Rectal smooth muscle tissue (tissue), 1 donor: ENCODE measurements around the gene PNPLA7.
A peak's percentile ranks its signal among the peaks of the same experiment; 100 is the strongest.
"Not testable (repeated sequence)": the region's sequence is repeated elsewhere in the genome, so short reads cannot be mapped to it uniquely, and the experiment has no call there.

Experiments
- H3K27ac ChIP-seq: one replicate; pipeline ENCODE4 v1.7.0; 2013; ENCODE audit warnings: low read depth, low read length, inconsistent platforms
- H3K27me3 ChIP-seq: one replicate; pipeline ENCODE4 v1.7.0; 2013; ENCODE audit warnings: low read length; ENCODE audit not compliant: control insufficient read depth, insufficient read depth
- H3K36me3 ChIP-seq: one replicate; pipeline ENCODE4 v1.7.0; 2013; ENCODE audit warnings: low read length; ENCODE audit not compliant: control insufficient read depth, insufficient read depth
- H3K4me1 ChIP-seq: one replicate; pipeline ENCODE4 v1.7.0; 2013; ENCODE audit warnings: low read length; ENCODE audit not compliant: control insufficient read depth, insufficient read depth
- H3K4me3 ChIP-seq: one replicate; pipeline ENCODE4 v1.7.0; 2013; ENCODE audit warnings: low read length
- H3K9ac ChIP-seq: one replicate; pipeline ENCODE4 v1.7.0; 2013; ENCODE audit warnings: low read length

Gene PNPLA7

DNA sequence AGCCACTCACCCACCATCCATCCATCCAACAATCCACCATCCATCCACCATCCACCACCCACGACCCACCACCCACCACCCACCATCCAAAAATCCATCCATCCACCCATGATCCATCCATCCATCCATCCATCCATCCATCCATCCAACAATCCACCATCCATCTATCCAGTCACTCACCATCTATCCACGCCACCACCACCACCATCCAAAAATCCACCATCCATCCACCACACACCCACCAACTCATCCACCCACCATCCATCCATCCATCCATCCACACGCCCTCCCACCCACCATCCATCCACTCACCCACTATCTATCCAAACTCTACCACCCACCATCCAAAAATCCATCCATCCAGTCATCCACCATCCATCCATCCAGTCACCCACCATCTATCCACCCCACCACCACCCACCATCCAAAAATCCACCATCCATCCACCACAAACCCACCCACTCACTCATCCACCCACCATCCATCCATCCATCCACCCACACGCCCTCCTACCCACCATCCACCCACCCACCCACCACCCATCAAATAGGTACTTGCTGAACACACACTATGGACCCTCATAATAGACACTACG is 19.5 kb upstream of the PNPLA7 start:
- H3K36me3 ChIP-seq = peaks cover 6% of the 10 kb centered on the region
- H3K4me1 ChIP-seq = no peaks in the 10 kb centered on the region
- H3K9ac ChIP-seq = no peak overlapping the region
- no peak overlapping the region for H3K4me3 ChIP-seq
- no peak overlapping the region for H3K27ac ChIP-seq
- H3K27me3 ChIP-seq = no peaks in the 10 kb centered on the region

GRCh38 chr9:137568445-137568844 is 18.2 kb upstream of the PNPLA7 start:
- H3K27ac ChIP-seq, H3K4me1 ChIP-seq, H3K27me3 ChIP-seq, H3K4me3 ChIP-seq, H3K9ac ChIP-seq: not testable (repeated sequence)
- peaks cover 15% of the 10 kb centered on the region for H3K36me3 ChIP-seq

DNA sequence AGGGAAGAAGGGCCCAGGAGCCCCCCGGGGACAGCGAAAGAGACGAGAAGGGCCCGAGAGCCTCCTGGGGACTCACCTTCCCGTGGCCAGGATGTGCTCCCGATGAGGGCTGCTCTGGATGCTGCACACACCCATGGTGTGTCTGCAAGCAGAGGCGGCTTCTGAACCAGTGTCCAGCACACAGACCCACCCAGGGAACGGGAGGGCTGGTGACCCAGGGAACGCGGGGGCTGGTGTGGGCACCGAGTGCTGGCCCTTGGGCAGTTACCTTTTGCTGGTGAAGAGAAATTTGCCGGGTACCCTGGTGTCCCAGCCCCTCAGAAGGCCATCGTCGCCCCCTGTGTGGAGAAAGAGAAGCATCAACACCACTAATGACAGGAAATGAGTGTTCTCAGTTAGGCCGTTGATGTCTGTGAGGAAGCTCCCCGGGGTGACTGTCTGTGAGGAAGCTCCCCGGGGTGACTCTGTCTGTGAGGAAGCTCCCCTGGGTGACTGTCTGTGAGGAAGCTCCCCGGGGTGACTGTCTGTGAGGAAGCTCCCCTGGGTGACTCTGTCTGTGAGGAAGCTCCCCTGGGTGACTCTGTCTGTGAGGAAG is 14.7 kb upstream of the PNPLA7 start:
- Histone ChIP-seq H3K27me3 (no peaks in the 10 kb centered on the region), H3K27ac (no peak overlapping the region), H3K36me3 (peaks cover 14% of the 10 kb centered on the region), H3K9ac (no peak overlapping the region), H3K4me3 (no peak overlapping the region), H3K4me1 (no peaks in the 10 kb centered on the region)

- Histone ChIP-seq H3K4me1 (no peaks in the 10 kb centered on the region), H3K27me3 (no peaks in the 10 kb centered on the region), H3K36me3 (peaks cover 14% of the 10 kb centered on the region)
These were observed 13.9 kb upstream of the PNPLA7 start for GRCh38 chr9:137564134-137564533.

DNA sequence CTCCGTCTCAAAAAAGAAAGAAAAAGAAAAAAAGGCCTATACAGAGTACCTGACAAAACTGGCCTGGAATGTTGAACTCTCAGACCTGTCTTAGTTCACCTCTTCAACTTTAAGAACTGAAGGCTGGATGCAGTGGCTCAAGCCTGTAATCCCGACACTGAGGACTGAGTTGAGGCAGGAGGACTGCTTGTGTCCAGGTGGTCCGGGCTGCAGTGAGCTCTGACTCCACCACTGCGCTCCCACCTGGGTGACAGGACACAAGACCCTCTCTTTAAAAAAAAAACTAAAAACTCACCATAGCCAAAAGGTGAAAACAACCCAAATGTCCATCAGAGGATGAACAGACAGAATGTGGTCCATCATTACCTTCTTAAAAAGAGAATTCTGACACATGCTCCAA is 7.9 kb upstream of the PNPLA7 start:
- H3K9ac ChIP-seq = no peak overlapping the region
- peaks cover 10% of the 10 kb centered on the region for H3K4me1 ChIP-seq
- no peaks in the 10 kb centered on the region for H3K27me3 ChIP-seq
- H3K4me3 ChIP-seq = no peak overlapping the region
- peaks cover 2% of the 10 kb centered on the region for H3K36me3 ChIP-seq
- no peak overlapping the region for H3K27ac ChIP-seq

More at GRCh38 chr9:137564134-137564533, 13.9 kb upstream of the PNPLA7 start:
- Histone ChIP-seq H3K27ac (no peak overlapping the region), H3K9ac (no peak overlapping the region), H3K4me3 (no peak overlapping the region)

DNA sequence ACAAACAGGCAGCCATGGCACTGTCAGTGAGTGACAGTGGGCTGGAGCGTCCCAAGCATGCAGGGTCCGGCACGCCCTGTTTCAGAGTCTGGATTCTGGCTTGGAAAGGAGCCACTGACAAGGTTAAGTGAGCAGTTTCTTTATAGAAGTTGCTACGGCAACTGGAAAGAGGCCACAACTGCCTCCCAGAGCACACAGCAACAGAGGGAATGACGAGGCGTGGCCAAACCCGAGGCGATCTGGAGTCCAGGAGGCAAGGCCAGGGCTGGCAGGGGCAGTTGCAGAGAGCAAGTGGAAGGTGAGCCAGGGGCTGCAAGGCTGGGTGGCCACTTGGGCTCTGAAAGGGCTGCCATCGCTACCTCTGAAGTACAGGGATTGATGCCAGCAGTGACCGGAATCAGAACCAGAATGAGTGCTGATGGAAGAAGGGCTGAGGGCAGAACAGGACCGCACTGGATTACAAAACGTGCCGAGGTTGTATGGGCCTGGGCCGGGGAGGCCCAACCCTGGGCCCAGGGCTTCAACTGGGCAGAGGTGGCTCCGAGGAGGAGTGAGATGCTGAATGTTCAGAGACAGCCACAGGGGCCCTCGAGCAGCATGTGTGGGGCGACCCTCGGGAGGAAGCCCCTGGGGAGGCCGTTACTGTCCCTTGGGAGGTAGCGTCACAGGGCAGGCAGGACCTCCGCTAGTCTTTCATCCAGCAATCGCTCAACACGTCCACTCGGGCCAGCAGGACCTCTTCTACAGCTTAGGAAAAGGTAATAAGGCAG is 6.1 kb upstream of the PNPLA7 start:
- Histone ChIP-seq H3K9ac (no peak overlapping the region), H3K36me3 (no peaks in the 10 kb centered on the region), H3K4me3 (no peak overlapping the region), H3K4me1 (peaks cover 10% of the 10 kb centered on the region), H3K27me3 (no peaks in the 10 kb centered on the region), H3K27ac (peak overlapping the region; percentile 43)

GRCh38 chr9:137555179-137555578 is 5.0 kb upstream of the PNPLA7 start:
- peaks cover 10% of the 10 kb centered on the region for H3K4me1 ChIP-seq
- H3K4me3 ChIP-seq = no peak overlapping the region
- H3K27ac ChIP-seq = no peak overlapping the region
- H3K27me3 ChIP-seq = no peaks in the 10 kb centered on the region
- no peaks in the 10 kb centered on the region for H3K36me3 ChIP-seq
- H3K9ac ChIP-seq = no peak overlapping the region

DNA sequence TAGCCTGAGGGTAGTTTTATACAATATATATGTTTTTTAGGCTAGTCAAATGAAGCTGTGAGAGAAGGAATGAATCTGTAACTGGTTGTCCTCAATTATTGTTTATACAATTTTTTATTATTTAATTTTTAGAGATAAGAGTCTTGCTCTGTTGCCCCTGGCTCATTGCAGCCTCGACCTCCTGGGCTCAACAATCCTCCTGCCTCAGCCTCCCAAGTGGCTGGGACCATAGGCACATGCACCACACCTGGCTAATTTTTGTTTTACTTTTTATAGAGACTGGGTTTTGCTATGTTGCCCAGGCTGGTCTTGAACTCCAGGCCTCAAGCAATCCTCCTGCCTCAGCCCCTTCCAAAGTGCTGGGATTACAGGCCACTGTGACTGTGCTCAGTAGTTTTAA is 4.1 kb upstream of the PNPLA7 start:
- Histone ChIP-seq H3K27me3 (no peaks in the 10 kb centered on the region), H3K36me3 (no peaks in the 10 kb centered on the region), H3K27ac (no peak overlapping the region), H3K4me3 (no peak overlapping the region), H3K9ac (no peak overlapping the region), H3K4me1 (peaks cover 10% of the 10 kb centered on the region)

- not testable (repeated sequence) for H3K36me3 ChIP-seq, H3K4me1 ChIP-seq, H3K9ac ChIP-seq, H3K4me3 ChIP-seq, H3K27ac ChIP-seq, H3K27me3 ChIP-seq
These were observed 3.5 kb upstream of the PNPLA7 start for GRCh38 chr9:137553654-137554053.

GRCh38 chr9:137552022-137552768 is 2.0 kb upstream of the PNPLA7 start:
- Histone ChIP-seq H3K4me3 (peak overlapping the region; percentile 83), H3K27ac (peak overlapping the region; percentile 85), H3K9ac (peak overlapping the region; percentile 73), H3K27me3 (no peaks in the 10 kb centered on the region), H3K4me1 (peaks cover 10% of the 10 kb centered on the region), H3K36me3 (no peaks in the 10 kb centered on the region)

- no peaks in the 10 kb centered on the region for H3K27me3 ChIP-seq
- H3K27ac ChIP-seq = peak within 1 kb of the TSS; percentile 85
- H3K4me3 ChIP-seq = peak within 1 kb of the TSS; percentile 83
- peak within 1 kb of the TSS; percentile 73 for H3K9ac ChIP-seq
- H3K36me3 ChIP-seq = no peaks in the 10 kb centered on the region
- peaks cover 10% of the 10 kb centered on the region for H3K4me1 ChIP-seq
These were observed 1.2 kb upstream of the PNPLA7 start, which contains the start of gene MRPL41 for GRCh38 chr9:137551264-137552021. MRPL41 (plus strand) TSS chr9:137551879; CDS start chr9:137552082, 203 bp downstream.

DNA sequence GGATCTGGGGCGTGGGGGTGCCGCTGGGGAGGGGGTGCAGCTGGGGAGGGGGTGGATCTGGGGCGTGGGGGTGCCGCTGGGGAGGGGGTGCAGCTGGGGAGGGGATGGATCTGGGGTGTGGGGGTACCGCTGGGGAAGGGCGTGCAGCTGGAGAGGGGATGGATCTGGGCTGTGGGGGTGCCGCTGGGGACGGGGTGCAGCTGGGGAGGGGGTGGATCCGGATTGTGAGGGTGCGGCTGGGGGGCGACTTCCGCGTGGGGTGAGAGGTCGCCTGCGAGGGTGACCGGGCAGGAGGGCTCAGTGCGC is 709 bp upstream of the PNPLA7 start:
- Histone ChIP-seq H3K4me3 (peak overlapping the region; percentile 76), H3K27ac (peak overlapping the region; percentile 77)
- not testable (repeated sequence) for H3K9ac ChIP-seq, H3K27me3 ChIP-seq, H3K36me3 ChIP-seq, H3K4me1 ChIP-seq
